UCSD-AML1 (cell line): ENCODE measurements around the gene ETS2.

Experiments used
- DNase-seq: peaks from one replicate; lab custom pipeline; 2025; ENCODE audit not compliant: unreplicated experiment; lab: John Stamatoyannopoulos, UW

The ETS2 gene

GRCh38 chr21:38800924-38801744 lies 4.6 kb upstream of the ETS2 start:
- no peak for DNase-seq

GRCh38 chr21:38802050-38803026 lies 3.4 kb upstream of the ETS2 start:
- no peak for DNase-seq

- no peak for DNase-seq
These were observed 2.6 kb upstream of the ETS2 start for GRCh38 chr21:38803075-38803660.

DNA sequence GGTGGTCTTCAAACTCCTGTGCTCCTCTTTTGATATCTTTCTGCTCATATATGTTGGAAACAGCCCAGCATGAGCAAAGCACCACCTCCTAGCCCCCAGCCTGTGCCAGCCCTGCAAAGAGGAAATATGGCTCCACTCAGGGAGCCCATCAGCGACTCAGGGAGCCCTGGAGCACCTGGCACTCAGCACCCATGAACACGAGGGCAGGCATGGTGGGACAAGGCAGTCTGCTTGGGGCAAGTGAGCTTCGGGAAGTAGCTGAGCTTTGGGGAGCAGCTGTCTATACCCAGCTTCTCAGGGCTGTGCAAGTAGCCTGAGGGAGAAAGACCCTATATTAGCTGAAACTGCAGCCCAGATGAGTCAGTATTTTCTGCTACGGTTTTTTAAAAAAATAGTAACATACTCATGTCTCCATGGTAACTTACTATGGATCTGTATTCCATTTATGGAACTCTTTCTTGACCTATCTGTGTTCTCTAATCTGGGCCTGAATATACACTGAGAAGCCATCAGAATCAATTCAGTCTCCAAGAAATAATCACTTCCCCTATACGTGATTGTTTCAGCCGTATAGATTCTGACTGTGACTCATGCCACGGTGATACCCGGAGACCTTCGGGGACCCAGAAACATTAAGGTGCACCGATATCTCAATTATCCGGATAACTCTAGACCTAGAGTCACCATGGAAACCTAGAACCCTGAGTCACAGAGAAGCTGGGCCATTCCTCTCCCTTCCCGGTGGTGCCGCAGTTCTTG lies 1.5 kb upstream of the ETS2 start:
- DNase-seq = peak; percentile 35

GRCh38 chr21:38804789-38805327 lies 871 bp upstream of the ETS2 start:
- DNase-seq = peak; percentile 77

GRCh38 chr21:38806153-38806941 lies 618 bp downstream of the ETS2 start:
- peak; percentile 49 for DNase-seq

GRCh38 chr21:38806942-38807284 lies 1.2 kb downstream of the ETS2 start:
- DNase-seq = no peak

- DNase-seq = no peak
These were observed 1.7 kb downstream of the ETS2 start for GRCh38 chr21:38807441-38807871.

- no peak for DNase-seq
These were observed 2.3 kb downstream of the ETS2 start for GRCh38 chr21:38807986-38808385.

DNA sequence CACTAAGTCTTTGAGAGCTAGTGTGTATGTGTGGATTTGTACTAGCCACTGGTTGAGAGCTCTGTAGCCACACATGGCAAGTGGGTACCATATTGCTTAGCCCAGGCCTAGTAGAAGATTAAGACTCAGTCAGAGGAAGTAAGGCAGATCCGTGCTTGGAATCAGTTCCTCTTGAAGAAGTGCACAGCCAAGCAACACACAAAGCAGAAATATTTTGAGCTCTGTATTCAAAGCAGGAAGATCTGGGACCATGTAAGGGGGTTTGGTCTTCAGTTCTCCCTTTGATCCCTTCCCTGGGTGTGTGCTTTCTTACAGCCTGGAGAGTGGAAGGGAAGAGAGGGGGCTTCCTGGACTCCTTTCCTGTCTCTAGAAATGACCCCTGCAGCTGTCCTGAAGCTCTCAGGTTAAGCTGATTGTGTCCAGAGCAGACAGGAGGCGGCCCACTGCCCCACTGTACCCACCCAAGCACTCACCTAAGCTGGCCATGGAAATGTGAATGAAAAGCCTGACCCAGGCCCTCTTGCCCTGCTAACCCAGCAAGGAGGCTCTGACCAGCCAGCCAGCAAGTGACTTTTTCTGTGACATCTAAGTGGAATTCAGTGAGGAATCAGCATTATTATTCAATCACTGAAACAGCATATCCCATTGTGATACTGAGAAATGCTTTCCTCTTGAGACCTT lies 3.6 kb downstream of the ETS2 start:
- DNase-seq = no peak

DNA sequence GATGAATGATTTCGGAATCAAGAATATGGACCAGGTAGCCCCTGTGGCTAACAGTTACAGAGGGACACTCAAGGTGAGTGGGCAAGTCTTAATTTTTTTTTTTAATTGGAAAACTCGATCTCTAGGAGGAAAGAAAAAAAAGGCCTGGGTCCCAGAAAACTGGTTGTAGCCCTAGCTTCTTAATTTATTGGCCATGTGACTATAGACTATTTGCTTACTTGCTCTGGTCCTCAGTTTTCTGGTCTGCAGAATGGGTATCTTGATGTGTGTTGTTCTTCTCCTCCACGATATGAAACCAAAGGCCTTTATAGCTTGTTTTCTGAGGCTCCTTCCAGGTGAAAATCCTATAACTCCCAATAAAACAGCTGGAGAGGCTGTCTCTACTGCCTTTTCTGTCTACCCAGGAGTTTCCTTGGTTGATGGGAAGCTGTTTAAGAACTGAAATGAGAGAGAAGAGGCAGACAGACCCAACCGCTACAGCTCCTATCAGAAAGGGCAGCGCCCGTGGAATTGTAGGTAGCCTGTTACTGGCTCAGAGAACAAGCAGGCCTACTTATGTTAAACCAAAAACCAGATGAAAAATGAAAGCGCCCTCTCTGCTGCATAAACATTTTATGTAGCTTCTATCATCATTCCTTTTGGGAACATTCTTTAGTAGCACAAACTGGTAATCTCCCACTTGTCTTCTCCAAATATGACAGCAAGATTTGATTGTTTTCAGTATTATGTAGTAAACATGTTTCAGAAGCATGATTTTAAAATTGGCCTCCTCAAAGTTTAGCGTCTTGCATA lies 4.5 kb downstream of the ETS2 start:
- no peak for DNase-seq

DNA sequence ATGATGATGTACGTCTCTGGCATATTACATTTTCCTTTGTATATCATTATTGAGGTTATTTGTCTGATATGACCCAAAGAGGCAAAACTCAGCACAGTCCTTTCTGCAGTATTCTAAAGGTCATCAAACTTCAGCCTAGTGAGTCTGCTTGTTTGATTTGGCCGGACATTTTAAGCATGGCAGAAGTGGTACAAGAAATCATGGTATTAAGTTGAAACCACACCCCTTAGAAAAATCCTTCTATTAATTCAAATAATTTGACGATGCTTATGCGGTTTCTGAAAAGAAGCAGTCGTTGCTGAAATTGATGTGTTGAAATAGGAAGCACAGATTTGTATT lies 5.1 kb downstream of the ETS2 start:
- DNase-seq = no peak

GRCh38 chr21:38811257-38811656 lies 5.5 kb downstream of the ETS2 start:
- no peak for DNase-seq

DNA sequence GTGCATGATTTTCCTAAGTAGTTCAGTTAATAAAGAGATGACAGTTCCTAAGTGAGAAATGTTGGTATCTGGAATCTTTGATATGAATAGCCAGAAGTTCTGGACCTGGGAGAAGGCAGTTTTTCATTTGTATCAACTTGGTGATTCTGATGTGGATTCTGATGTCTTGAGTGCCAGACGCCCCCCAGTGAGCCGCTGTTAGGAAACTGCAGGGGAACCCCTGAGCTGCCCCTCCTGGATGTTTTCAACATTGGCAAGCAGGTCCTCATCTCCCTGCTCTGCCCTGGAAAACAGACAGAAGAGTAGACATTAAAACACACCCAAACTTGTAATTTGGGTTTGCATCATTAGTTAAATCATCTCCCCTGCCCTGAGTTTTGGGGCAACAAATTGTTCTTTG lies 7.4 kb downstream of the ETS2 start:
- no peak for DNase-seq

GRCh38 chr21:38813547-38813946 lies 7.8 kb downstream of the ETS2 start:
- DNase-seq = no peak

DNA sequence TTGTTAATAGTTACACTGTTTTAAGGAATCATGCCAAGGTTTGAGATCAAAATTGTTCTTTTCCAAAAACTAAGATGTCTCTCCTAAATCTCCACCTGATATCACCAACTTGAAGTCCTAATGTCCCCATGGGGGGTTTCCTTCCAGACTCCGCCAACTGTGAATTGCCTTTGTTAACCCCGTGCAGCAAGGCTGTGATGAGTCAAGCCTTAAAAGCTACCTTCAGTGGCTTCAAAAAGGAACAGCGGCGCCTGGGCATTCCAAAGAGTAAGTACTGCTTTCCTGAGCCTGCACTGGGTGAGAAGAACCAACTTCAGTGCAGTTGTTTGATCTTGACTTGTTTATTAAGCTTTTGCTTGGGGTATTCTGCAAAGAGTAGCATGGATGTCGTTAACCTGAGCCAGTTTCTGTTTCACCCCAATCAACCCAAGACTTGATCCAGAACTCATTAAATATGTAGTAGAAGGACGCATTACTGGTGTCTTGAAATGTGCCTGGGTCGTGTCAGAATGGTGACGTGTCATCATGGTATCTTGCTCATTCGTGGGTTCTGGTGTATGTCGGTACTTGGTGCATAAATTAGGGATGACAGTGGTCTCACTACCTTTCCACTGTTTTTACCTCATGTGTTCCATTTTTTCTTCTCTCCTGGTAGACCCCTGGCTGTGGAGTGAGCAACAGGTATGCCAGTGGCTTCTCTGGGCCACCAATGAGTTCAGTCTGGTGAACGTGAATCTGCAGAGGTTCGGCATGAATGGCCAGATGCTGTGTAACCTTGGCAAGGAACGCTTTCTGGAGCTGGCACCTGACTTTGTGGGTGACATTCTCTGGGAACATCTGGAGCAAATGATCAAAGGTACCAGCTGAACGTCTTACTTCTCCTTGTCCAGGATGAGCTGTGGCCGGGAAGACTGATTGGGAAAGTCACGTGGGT lies 8.7 kb downstream of the ETS2 start:
- DNase-seq = no peak

DNA sequence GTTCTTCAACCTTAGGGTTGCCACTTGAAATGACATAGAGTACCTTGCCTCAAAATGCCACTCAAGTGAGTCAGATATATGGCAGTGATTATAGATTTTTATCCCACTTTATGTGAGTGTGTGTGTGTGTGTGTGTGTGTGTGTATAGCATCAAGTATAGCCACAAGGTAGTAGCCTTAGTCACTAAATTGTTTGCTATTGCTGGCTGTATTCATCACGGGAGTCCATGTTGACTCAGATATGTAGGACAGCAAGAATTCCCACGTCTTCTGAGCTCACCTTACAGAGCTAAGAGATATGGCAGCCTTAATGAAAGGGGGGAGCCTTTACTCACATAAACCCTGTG lies 9.3 kb downstream of the ETS2 start:
- DNase-seq = no peak
